ENCODE measurements around the gene TCN1. TPM values are rescaled to one million over a fixed set of nuclear protein-coding genes. Genes with fewer than 3 reads are reported as not detected.

Gene TCN1
- total RNA-seq, 1 experiment from 2014 or later = not detected

GRCh38 chr11:59807047-59807610 is 59.2 kb downstream of the TCN1 start:
- DNase-seq (ENCODE audit: low read depth) = no peak

GRCh38 chr11:59804061-59804460 is 62.2 kb downstream of the TCN1 start:
- no peak for DNase-seq (ENCODE audit: low read depth)

Other genes starting within 250 kb of the TCN1 start
- gene PATL1, start 197.4 kb downstream of the TCN1 start, total RNA-seq (2014; rRNA removed; shearing (Covaris generic)) = 23.9 and 39.5 TPM in 2 replicates
- gene OR10V1, start 152.6 kb downstream of the TCN1 start, total RNA-seq (2014; rRNA removed; shearing (Covaris generic)) = not detected in 2 replicates
- gene STX3, start 111.1 kb downstream of the TCN1 start, total RNA-seq (2014; rRNA removed; shearing (Covaris generic)) = 23.9 and 32.0 TPM in 2 replicates
- gene MRPL16, start 55.7 kb downstream of the TCN1 start, total RNA-seq (2014; rRNA removed; shearing (Covaris generic)) = 60.8 and 76.6 TPM in 2 replicates
- gene CBLIF, start 21.0 kb downstream of the TCN1 start, total RNA-seq (2014; rRNA removed; shearing (Covaris generic)) = not detected in 2 replicates
- not detected in 2 replicates for gene OOSP3, start 12.3 kb upstream of the TCN1 start, total RNA-seq (2014; rRNA removed; shearing (Covaris generic))
- gene OOSP1, start 71.9 kb upstream of the TCN1 start, total RNA-seq (2014; rRNA removed; shearing (Covaris generic)) = not detected in 2 replicates
- not detected in 2 replicates for gene OOSP4A, start 97.5 kb upstream of the TCN1 start, total RNA-seq (2014; rRNA removed; shearing (Covaris generic))
- not detected in 2 replicates for gene OOSP4B, start 150.7 kb upstream of the TCN1 start, total RNA-seq (2014; rRNA removed; shearing (Covaris generic))
- not detected in 2 replicates for gene OOSP2, start 173.9 kb upstream of the TCN1 start, total RNA-seq (2014; rRNA removed; shearing (Covaris generic))
- gene MS4A3, start 190.2 kb upstream of the TCN1 start, total RNA-seq (2014; rRNA removed; shearing (Covaris generic)) = not detected in 2 replicates
- gene MS4A2, start 222.2 kb upstream of the TCN1 start, total RNA-seq (2014; rRNA removed; shearing (Covaris generic)) = not detected in 2 replicates

Measured in RPMI7951 (cell line).